ENCODE data around the gene STING1. TPM values are rescaled to one million over a fixed set of nuclear protein-coding genes. Genes with fewer than 3 reads are reported as not detected.

STING1 gene
- total RNA-seq, 2 donors from 2014 or later, result 0.20 TPM; not detected in 1

- TF ChIP-seq, protein P1, sequence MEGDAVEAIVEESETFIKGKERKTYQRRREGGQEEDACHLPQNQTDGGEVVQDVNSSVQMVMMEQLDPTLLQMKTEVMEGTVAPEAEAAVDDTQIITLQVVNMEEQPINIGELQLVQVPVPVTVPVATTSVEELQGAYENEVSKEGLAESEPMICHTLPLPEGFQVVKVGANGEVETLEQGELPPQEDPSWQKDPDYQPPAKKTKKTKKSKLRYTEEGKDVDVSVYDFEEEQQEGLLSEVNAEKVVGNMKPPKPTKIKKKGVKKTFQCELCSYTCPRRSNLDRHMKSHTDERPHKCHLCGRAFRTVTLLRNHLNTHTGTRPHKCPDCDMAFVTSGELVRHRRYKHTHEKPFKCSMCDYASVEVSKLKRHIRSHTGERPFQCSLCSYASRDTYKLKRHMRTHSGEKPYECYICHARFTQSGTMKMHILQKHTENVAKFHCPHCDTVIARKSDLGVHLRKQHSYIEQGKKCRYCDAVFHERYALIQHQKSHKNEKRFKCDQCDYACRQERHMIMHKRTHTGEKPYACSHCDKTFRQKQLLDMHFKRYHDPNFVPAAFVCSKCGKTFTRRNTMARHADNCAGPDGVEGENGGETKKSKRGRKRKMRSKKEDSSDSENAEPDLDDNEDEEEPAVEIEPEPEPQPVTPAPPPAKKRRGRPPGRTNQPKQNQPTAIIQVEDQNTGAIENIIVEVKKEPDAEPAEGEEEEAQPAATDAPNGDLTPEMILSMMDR (conservative IDR thresholded peaks at IDR 0.05), result no peak
- peaks cover 8% of the 10 kb centered on the region for H3K36me3 ChIP-seq (ENCODE audit: control insufficient read depth, insufficient read depth, low read length)
- H3K27me3 Mint-ChIP-seq (ENCODE audit: insufficient read depth), result peaks cover 6% of the 10 kb centered on the region
- H3K4me1 ChIP-seq (ENCODE audit: control insufficient read depth, insufficient read depth, low read length), result no peaks in the 10 kb centered on the region
- peak within 1 kb of the TSS; percentile 88 for H3K4me3 Mint-ChIP-seq
- no peaks in the 10 kb centered on the region for H3K27me3 ChIP-seq (ENCODE audit: control insufficient read depth, insufficient read depth, low read length, poor library complexity, severe bottlenecking)
- no peaks in the 10 kb centered on the region for H3K9me3 ChIP-seq (ENCODE audit: control insufficient read depth, low read length)
- 5 to 9% methylated on average over 30 to 49 of the region's 49 CpGs for WGBS, 2 experiments (ENCODE audit: insufficient coverage in 1 of 2, insufficient read length in 1 of 2)
- peak within 1 kb of the TSS; percentile 84 for H3K9ac ChIP-seq (ENCODE audit: extremely low read depth, low read length, poor library complexity, severe bottlenecking)
- peak within 1 kb of the TSS; percentile 92 for H3K4me3 ChIP-seq (ENCODE audit: low read length)
- peaks cover 13% of the 10 kb centered on the region for H3K36me3 Mint-ChIP-seq (ENCODE audit: low read depth)
- peak within 1 kb of the TSS; percentile 84 for H3K27ac ChIP-seq (ENCODE audit: low read depth, low read length)
- H3K4me1 Mint-ChIP-seq, result peaks cover 19% of the 10 kb centered on the region
- H3K9me3 Mint-ChIP-seq, result no peaks in the 10 kb centered on the region
- H3K27ac Mint-ChIP-seq, result peak within 1 kb of the TSS; percentile 97
- DNase-seq, result peak; percentile 98
These were observed 43.3 kb downstream of the STING1 start, which contains the start of gene DNAJC18 for GRCh38 chr5:139439013-139439903. DNAJC18 (minus strand) TSS chr5:139439525; CDS start chr5:139439445, 80 bp downstream.

- H3K27me3 Mint-ChIP-seq (ENCODE audit: insufficient read depth), result peaks cover 6% of the 10 kb centered on the region
- Histone ChIP-seq H3K4me3 (ENCODE audit: low read length) (peak overlapping the region; percentile 92), H3K27me3 (ENCODE audit: control insufficient read depth, insufficient read depth, low read length, poor library complexity, severe bottlenecking) (no peaks in the 10 kb centered on the region), H3K36me3 (ENCODE audit: control insufficient read depth, insufficient read depth, low read length) (peaks cover 8% of the 10 kb centered on the region), H3K9me3 (ENCODE audit: control insufficient read depth, low read length) (no peaks in the 10 kb centered on the region), H3K9ac (ENCODE audit: extremely low read depth, low read length, poor library complexity, severe bottlenecking) (no peak overlapping the region), H3K27ac (ENCODE audit: low read depth, low read length) (no peak overlapping the region), H3K4me1 (ENCODE audit: control insufficient read depth, insufficient read depth, low read length) (no peaks in the 10 kb centered on the region)
- TF ChIP-seq, protein P1 (conservative IDR thresholded peaks at IDR 0.05), result no peak
- peak overlapping the region; percentile 97 for H3K27ac Mint-ChIP-seq
- 45 to 57% methylated on average over 8 of the region's 8 CpGs for WGBS, 2 experiments (ENCODE audit: insufficient coverage in 1 of 2, insufficient read length in 1 of 2)
- H3K9me3 Mint-ChIP-seq, result no peaks in the 10 kb centered on the region
- peak; percentile 52 for DNase-seq
- H3K4me1 Mint-ChIP-seq, result peaks cover 18% of the 10 kb centered on the region
- H3K4me3 Mint-ChIP-seq, result peak overlapping the region; percentile 88
- peaks cover 13% of the 10 kb centered on the region for H3K36me3 Mint-ChIP-seq (ENCODE audit: low read depth)
These were observed 43.9 kb downstream of the STING1 start for GRCh38 chr5:139438707-139439012.

DNA sequence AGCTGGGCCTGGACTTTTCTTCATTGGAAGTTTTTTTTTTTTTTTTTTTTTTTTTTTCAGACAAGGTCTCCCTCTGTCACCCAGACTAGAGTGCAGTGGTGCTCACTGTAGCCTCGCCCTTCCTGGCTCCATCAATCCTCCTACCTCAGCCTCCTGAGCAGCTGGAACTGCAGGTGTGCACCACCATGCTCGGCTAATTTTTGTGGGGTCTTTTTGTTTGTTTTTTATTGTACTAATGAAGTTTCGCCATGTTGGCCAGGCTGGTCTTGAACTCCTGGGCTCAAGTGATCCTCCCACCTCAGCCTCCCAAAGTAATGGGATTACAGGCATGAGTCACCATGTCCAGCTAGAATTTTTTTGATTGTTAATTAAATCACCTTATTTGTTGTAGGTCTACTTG is 46.9 kb downstream of the STING1 start:
- Mint-ChIP-seq H3K4me1 (peaks cover 17% of the 10 kb centered on the region), H3K27ac (no peak overlapping the region)
- no peaks in the 10 kb centered on the region for H3K4me1 ChIP-seq (ENCODE audit: control insufficient read depth, insufficient read depth, low read length)

More for the DNA sequence above, 46.9 kb downstream of the STING1 start:
- no peak overlapping the region for H3K27ac ChIP-seq (ENCODE audit: low read depth, low read length)
- Mint-ChIP-seq H3K36me3 (ENCODE audit: low read depth) (peaks cover 17% of the 10 kb centered on the region), H3K4me3 (no peak overlapping the region), H3K9me3 (no peaks in the 10 kb centered on the region), H3K27me3 (ENCODE audit: insufficient read depth) (no peaks in the 10 kb centered on the region)
- DNase-seq, result no peak
- no peak overlapping the region for H3K9ac ChIP-seq (ENCODE audit: extremely low read depth, low read length, poor library complexity, severe bottlenecking)
- TF ChIP-seq, protein P1 (conservative IDR thresholded peaks at IDR 0.05), result no peak
- H3K9me3 ChIP-seq (ENCODE audit: control insufficient read depth, low read length), result no peaks in the 10 kb centered on the region
- H3K36me3 ChIP-seq (ENCODE audit: control insufficient read depth, insufficient read depth, low read length), result peaks cover 8% of the 10 kb centered on the region
- no peaks in the 10 kb centered on the region for H3K27me3 ChIP-seq (ENCODE audit: control insufficient read depth, insufficient read depth, low read length, poor library complexity, severe bottlenecking)
- WGBS, 2 experiments (ENCODE audit: insufficient coverage in 1 of 2, insufficient read length in 1 of 2), result 92 to 100% methylated on average over 1 to 3 of the region's 3 CpGs
- no peak overlapping the region for H3K4me3 ChIP-seq (ENCODE audit: low read length)

Measured in endodermal cell (in vitro differentiated cells).